Smooth muscle cell (in vitro differentiated cells): Measurements from ENCODE around the gene LDLRAD3. TPM values are rescaled to one million over a fixed set of nuclear protein-coding genes. Genes with fewer than 3 reads are reported as not detected.

ENCODE experiments used
- DNase-seq: peaks from one replicate; lab custom pipeline; 2025; ENCODE audit not compliant: unreplicated experiment; lab: John Stamatoyannopoulos, UW
- H2AFZ ChIP-seq: fragments of 200-600 bp; sonication (generic); 2 replicates; pipeline ENCODE4 v1.6.0; 2016; ENCODE audit warnings: antibody characterized with exemption, low read depth, mild to moderate bottlenecking
- H3F3A ChIP-seq: fragments of 200-600 bp; sonication (generic); 2 replicates; pipeline ENCODE4 v1.6.0; 2017; ENCODE audit warnings: antibody characterized with exemption, low read depth
- H3K27ac ChIP-seq: fragments of 200-600 bp; sonication (generic); 2 replicates; pipeline ENCODE4 v1.5.1; 2016; ENCODE audit warnings: low read depth, mild to moderate bottlenecking
- H3K27me3 ChIP-seq: fragments of 200-600 bp; sonication (generic); 2 replicates; pipeline ENCODE4 v1.6.1; 2016; ENCODE audit warnings: low read depth, mild to moderate bottlenecking
- H3K36me3 ChIP-seq: fragments of 200-600 bp; sonication (generic); 2 replicates; pipeline ENCODE4 v1.5.1; 2016; ENCODE audit warnings: low read depth
- H3K4me1 ChIP-seq: fragments of 200-600 bp; sonication (generic); 2 replicates; pipeline ENCODE4 v1.5.1; 2016; ENCODE audit warnings: low read depth
- H3K4me2 ChIP-seq: fragments of 200-600 bp; sonication (generic); 2 replicates; pipeline ENCODE4 v1.6.0; 2016; ENCODE audit warnings: mild to moderate bottlenecking
- H3K4me3 ChIP-seq: fragments of 200-600 bp; sonication (generic); 2 replicates; pipeline ENCODE4 v1.5.1; 2016; ENCODE audit warnings: mild to moderate bottlenecking
- H3K79me2 ChIP-seq: fragments of 200-600 bp; sonication (generic); 2 replicates; pipeline ENCODE4 v1.6.0; 2016; ENCODE audit warnings: low read depth, mild to moderate bottlenecking
- H3K9ac ChIP-seq: fragments of 200-600 bp; sonication (generic); 2 replicates; pipeline ENCODE4 v1.6.0; 2016; ENCODE audit warnings: low read depth
- H3K9me3 ChIP-seq: fragments of 200-600 bp; sonication (generic); replicated peaks from 2 replicates; pipeline ENCODE4 v1.5.1; 2016; ENCODE audit warnings: low read depth
- H4K20me1 ChIP-seq: fragments of 200-600 bp; sonication (generic); 2 replicates; pipeline ENCODE4 v1.6.0; 2016; ENCODE audit warnings: low read depth
- CTCF ChIP-seq: fragments of 200-600 bp; sonication (generic); IDR thresholded peaks from 2 replicates; pipeline ENCODE4 v1.5.1; 2017; ENCODE audit warnings: borderline replicate concordance, mild to moderate bottlenecking, antibody characterized with exemption; ENCODE audit not compliant: insufficient read depth, poor library complexity, severe bottlenecking
- WGBS: methylation state at CpG from one replicate; pipeline ENCODE4 v1.1.7; 2016; ENCODE audit warnings: low lambda C conversion rate; 5-methylcytosine and 5-hydroxymethylcytosine counted together
- polyA plus RNA-seq: library from polyadenylated mRNA; unstranded; fragments of >200 nt; fragmentation: Nextera tagmentation; extraction: Ambion mirVana; gene quantifications from 2 replicates; pipeline ENCODE4 v1.2.1, GENCODE V29; 2016
- total RNA-seq: library from RNA; depleted of rRNA; stranded (reverse); fragments of >200 nt; gene quantifications from 2 replicates; pipeline ENCODE4 v1.2.3, GENCODE V29; 2014

Gene LDLRAD3
- total and polyA plus RNA-seq, 2 experiments from 2014 or later = 6.1 to 10.0 TPM

- no peak overlapping the region for H3K4me2 ChIP-seq
- H2AFZ ChIP-seq = no peak overlapping the region
- no peak for TF ChIP-seq CTCF
- no peaks in the 10 kb centered on the region for H4K20me1 ChIP-seq
- no peaks in the 10 kb centered on the region for H3K79me2 ChIP-seq
- no peaks in the 10 kb centered on the region for H3F3A ChIP-seq
- WGBS = 98% methylated on average over 3 of the region's 3 CpGs
- no peak overlapping the region for H3K27ac ChIP-seq
- no peaks in the 10 kb centered on the region for H3K9me3 ChIP-seq
- no peak overlapping the region for H3K4me3 ChIP-seq
- no peaks in the 10 kb centered on the region for H3K27me3 ChIP-seq
- peaks cover 6% of the 10 kb centered on the region for H3K4me1 ChIP-seq
- H3K36me3 ChIP-seq = no peaks in the 10 kb centered on the region
- H3K9ac ChIP-seq = no peak overlapping the region
- no peak for DNase-seq
Observed at GRCh38 chr11:36148701-36149100, 204.8 kb downstream of the LDLRAD3 start.

DNA sequence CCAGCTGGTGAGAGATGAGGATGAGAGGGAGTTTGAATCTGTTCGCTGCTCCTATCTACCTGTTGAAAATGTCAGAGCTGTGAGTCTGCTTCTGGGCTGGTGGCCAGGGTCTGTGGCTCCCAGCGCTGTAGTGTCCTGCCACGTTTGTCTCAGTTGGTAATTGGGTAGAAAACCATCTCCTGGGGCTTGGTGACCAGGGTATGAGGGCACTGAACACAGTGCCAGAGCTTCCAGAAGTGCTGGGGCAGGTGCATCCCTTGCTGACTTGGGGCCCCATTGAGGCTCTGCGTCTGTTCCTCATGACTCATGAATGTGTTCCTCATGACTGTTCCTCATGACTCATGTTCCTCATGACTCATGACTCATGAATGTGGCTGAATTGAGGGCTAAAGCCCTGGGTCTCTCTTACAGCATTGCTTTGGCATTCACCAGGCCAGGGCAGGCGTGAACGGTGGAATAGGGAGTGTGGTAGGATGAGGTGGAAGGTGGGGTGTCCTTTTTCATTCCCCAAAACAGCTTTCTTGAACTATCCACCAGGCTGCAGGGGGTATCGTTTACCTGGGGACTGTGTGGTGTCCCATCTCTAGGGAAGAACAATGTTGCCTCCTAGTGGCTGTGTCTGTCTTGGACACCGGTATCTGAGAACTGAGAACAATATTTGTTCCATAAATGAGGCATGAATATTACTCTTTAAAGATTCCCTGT is 205.8 kb downstream of the LDLRAD3 start:
- no peak for DNase-seq
- no peak overlapping the region for H3K4me3 ChIP-seq
- WGBS = 42% methylated on average over 8 of the region's 8 CpGs
- peak overlapping the region; percentile 58 for H3K4me2 ChIP-seq
- no peak overlapping the region for H2AFZ ChIP-seq
- no peaks in the 10 kb centered on the region for H3K9me3 ChIP-seq
- no peaks in the 10 kb centered on the region for H3K79me2 ChIP-seq
- H3K4me1 ChIP-seq = peaks cover 6% of the 10 kb centered on the region
- H4K20me1 ChIP-seq = no peaks in the 10 kb centered on the region
- no peaks in the 10 kb centered on the region for H3F3A ChIP-seq
- H3K27me3 ChIP-seq = no peaks in the 10 kb centered on the region
- peak; percentile 44 for TF ChIP-seq CTCF
- no peaks in the 10 kb centered on the region for H3K36me3 ChIP-seq
- peak overlapping the region; percentile 71 for H3K9ac ChIP-seq
- H3K27ac ChIP-seq = peak overlapping the region; percentile 89

DNA sequence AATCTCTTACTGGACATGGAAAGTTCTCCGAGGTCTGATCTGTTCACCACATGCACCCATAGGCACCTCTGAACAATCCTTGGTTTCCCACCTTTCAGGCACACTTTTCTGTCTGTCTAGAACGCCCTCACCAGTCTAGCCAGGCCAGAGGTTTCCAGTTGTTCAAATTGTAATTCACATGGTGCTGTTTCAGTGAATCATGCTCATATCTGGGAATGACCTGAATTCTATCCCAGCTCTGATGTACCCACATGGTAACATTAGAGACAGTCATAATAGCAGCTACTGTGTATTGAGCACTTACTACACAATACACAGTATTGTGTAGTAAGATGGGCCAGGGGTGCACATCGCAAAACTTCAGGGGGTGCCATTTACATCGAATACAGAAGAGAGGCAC is 207.1 kb downstream of the LDLRAD3 start:
- no peak overlapping the region for H3K9ac ChIP-seq
- no peaks in the 10 kb centered on the region for H4K20me1 ChIP-seq
- TF ChIP-seq CTCF = no peak
- no peak overlapping the region for H3K4me2 ChIP-seq
- no peaks in the 10 kb centered on the region for H3K9me3 ChIP-seq
- no peaks in the 10 kb centered on the region for H3K36me3 ChIP-seq
- 89% methylated on average over 4 of the region's 4 CpGs for WGBS
- DNase-seq = no peak
- H3K27ac ChIP-seq = peak overlapping the region; percentile 89
- H3K4me1 ChIP-seq = peaks cover 6% of the 10 kb centered on the region
- no peak overlapping the region for H2AFZ ChIP-seq
- H3F3A ChIP-seq = no peaks in the 10 kb centered on the region
- H3K79me2 ChIP-seq = no peaks in the 10 kb centered on the region
- no peak overlapping the region for H3K4me3 ChIP-seq
- no peaks in the 10 kb centered on the region for H3K27me3 ChIP-seq
